GM19238 (cell line): Measurements from ENCODE around the gene ZC2HC1B.
"Not testable (repeated sequence)": the region's sequence is repeated elsewhere in the genome, so short reads cannot be mapped to it uniquely, and the experiment has no call there.

Experiments used
- DNase-seq: peaks from one replicate; pipeline ENCODE4 v3.0.0; 2011; ENCODE audit warnings: low spot score; ENCODE audit not compliant: insufficient read length

Gene ZC2HC1B, protein sequence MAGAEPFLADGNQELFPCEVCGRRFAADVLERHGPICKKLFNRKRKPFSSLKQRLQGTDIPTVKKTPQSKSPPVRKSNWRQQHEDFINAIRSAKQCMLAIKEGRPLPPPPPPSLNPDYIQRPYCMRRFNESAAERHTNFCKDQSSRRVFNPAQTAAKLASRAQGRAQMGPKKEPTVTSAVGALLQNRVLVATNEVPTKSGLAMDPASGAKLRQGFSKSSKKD

GRCh38 chr6:143864234-143864633, at the start of gene ZC2HC1B:
Gene ZC2HC1B (plus strand): TSS chr6:143864474. CDS start chr6:143864540, 66 bp downstream.
- DNase-seq = no peak

DNA sequence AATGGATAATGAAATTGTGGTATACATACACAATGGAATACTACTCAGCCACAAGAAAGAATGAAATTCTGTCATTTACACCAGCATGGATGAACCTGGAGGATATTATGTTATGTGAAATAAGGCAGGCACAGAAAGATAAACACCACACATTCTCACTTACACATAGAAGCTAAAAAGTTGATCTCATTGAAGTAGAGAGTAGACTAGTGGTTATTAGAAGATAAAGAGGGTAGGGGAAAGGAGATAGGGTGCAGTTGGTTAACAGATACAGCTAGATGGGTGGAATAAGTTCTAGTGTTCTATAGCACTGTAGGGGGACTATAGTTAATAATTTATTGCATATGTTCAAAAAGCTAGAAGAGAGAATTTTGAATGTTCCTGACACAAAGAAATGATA, 46.7 kb upstream of the ZC2HC1B start:
- no peak for DNase-seq

GRCh38 chr6:143821359-143821758, 42.9 kb upstream of the ZC2HC1B start:
- DNase-seq = no peak

- no peak for DNase-seq
Measured at GRCh38 chr6:143822584-143823024, 41.7 kb upstream of the ZC2HC1B start.

- no peak for DNase-seq
Measured at GRCh38 chr6:143823548-143823947, 40.7 kb upstream of the ZC2HC1B start.

DNA sequence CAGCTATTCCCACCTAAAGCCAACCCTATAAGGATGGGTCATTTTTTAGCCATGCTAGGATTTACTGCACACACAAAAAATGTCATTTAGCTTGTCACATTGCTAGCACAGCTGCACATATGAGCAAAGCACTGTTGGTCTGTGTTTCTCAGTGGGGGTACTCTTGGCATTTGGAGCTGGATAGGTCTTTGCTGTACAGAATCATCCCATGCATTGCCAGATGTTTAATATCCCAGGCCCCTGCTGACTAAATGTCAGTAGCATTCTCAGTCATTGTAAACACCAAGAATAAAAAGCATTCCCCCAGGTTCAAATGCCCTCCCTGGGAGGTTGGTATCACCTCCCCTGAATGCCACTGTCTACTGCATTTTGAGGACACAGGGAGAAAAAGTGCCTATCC, 35.7 kb upstream of the ZC2HC1B start:
- no peak for DNase-seq

DNA sequence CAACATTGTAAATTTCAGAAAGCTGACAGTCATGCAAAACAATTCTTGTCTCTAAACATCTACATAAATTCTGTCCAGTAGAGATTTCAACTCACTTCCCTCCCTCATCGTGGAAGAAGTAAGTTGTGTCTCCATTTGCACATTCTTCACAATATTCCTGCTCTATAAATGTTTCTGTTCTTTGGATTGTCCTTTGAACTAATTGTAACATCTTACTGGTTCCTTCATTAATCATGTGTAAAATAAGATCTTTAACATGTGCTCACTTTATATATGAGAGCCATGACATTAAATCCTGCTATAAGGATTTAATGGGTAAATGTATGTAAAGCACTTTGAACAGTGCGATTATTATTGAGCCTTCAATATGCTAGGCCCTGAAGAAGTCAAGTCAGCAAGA, 28.1 kb upstream of the ZC2HC1B start:
- DNase-seq = no peak

GRCh38 chr6:143838395-143838794, 25.9 kb upstream of the ZC2HC1B start:
- no peak for DNase-seq

DNA sequence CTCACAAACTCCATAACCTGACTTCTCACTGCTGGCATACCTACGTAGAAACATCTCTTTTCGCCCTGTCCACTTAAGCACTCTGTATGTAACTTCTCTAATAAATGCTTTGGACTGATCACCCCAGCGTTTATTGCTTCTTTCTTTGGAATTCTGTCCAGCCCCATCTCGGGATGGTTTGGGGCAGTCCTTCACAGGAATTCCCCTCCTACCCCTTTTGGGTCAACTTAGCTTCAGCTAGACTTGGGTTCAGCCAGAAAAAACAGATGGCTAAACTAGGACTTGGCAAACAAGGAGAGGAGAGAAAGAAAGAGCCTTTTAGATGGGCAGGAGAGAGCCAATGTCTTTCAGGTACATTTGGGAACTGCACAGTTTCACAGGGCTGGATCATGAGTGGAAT, 25.1 kb upstream of the ZC2HC1B start:
- DNase-seq = no peak

DNA sequence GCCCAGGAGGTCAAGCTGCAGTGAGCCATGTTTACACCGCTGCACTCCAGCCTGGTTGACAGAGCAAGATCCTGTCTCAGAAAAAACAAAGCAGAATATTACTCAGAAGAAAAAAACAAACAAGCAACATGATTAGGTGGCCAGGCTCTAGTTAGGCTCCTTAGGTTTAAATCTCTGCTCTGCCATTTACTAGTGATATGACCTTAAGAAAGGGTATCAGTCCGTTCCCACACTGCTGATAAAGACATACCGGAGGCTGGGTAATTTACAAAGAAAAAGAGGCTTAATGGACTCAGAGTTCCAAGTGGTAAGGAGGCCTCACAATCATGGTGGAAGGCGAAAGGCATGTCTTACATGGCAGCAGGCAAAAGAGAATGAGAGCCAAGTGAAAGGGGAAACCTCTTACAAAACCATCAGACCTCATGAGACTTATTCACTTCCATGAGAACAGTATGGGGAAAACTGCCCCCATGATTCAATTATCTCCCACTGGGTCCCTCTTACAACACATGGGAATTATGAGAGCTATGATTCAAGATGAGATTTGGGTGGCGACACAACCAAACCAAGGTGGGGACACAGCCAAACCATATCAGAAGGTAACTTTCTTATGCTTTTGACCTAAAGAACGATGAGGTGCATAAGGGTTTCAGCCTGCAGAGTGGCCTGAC, 23.5 kb upstream of the ZC2HC1B start:
- no peak for DNase-seq

DNA sequence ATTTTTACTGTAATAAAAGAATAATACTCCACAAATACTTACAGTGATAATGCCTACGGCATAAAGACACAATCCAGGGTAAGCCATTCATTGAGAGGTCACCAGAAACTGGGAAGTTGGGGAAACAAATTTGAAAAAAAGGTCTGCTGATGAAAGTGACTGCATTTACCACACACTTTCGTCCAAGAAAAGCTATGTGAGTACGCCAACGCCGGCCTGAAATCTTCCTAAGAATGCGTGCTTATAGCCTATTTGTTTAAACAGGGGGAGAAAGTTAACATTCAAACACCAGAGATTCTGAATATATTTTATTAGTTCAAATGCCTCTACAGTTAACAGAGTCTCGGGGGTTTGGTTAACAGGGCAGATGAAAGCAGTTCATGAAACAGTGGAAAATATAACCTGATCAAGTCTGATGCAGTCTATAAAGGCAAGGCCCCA, 21.8 kb upstream of the ZC2HC1B start:
- DNase-seq = no peak

DNA sequence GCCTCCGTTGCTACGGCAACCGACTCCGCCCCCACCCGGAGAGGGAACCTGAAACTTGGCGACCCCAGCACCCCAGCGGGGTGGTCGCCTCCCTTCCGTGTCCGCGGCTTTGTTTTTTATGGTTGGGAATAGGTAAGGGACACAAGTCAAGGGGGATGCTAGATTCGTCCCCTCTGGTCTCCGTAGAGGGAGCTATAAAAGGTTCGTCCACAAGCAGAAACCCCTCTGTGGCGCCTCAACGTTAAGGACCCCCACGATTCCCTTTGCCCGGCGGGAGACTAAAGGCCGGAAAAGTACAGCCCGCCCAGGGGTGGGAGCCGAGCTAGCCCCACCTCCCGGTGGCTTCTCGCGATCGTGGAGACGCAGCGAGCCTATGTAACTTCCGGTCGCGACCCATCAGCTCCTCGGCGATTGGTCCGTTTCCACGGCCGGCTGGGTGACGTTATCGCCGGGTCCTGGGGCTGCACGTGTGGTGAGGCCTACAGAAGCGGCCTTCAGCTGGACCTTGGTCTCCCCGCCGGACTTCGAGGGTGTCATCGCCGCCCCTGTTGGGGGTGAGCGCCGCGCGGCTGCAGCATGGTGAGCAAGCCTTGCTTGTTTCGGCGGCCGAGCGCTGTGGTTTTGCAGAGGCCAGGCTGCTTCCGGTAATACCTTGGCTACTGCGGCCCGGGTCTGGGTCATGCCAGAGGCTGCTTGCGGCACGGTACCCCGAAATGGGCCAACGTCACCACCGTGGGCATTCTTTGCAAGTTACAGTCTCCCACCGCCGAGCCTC, 21.2 kb upstream of the ZC2HC1B start, which contains the start of gene LTV1:
TSS of gene LTV1 (plus strand) at position 437 of the 775 bp plus-strand sequence. CDS start at position 577, 140 bp downstream.
- peak; percentile 93 for DNase-seq

DNA sequence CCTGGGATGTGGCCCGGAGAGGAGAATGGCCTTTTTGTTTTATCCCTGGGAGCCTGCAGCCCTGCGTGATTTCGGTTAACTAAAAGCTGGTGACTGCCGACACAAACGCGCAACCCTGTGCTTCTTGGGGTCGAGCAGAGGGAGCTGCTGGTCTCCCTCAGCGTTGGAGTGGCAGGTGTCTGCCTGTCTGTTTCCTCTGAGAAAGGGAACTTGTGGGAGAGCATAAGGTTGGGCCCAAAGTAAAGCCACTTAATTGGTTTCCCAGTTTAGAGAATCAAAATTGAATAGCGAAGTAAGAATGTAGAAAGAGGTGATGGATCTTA, 20.6 kb upstream of the ZC2HC1B start:
- DNase-seq = no peak

DNA sequence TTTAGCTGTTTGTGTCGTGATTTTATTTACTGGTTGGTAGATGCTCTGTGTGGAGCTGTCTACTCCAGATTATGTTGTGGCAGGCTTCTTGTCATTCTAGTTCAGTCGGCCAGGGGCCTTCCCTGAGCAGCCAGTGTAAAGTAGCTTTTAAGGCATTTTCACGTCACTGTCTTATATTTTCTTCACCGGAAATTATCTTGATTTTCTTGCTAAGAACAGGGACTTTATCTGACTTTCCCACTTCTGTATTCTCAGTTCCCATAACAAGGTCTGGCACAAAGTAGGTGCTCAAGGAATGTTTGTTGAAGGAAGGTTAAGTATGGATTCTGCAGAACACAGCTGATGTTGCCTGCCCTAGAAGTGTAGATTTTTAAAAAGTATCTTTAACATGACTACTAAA, 20.3 kb upstream of the ZC2HC1B start:
- DNase-seq = no peak

- no peak for DNase-seq
Measured at GRCh38 chr6:143845033-143845432, 19.2 kb upstream of the ZC2HC1B start.

- DNase-seq = not testable (repeated sequence)
Measured at GRCh38 chr6:143851706-143852105, 12.6 kb upstream of the ZC2HC1B start.

DNA sequence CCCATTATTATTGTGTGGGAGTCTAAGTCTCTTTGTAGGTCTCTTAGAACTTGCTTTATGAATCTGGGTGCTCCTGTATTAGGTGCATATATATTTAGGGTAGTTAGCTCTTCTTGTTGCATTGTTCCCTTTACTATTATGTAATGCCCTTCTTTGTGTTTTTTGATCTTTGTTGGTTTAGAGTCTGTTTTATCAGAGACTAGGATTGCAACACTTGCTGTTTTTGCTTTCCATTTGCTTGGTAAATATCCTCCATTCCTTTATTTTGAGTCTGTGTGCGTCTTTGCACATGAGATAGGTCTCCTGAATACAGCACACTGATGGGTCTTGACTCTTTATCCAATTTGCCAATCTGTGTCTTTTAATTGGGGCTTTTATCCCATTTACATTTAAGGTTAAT, 9.2 kb upstream of the ZC2HC1B start:
- DNase-seq = not testable (repeated sequence)

GRCh38 chr6:143856762-143857161, 7.5 kb upstream of the ZC2HC1B start:
- DNase-seq = not testable (repeated sequence)

DNA sequence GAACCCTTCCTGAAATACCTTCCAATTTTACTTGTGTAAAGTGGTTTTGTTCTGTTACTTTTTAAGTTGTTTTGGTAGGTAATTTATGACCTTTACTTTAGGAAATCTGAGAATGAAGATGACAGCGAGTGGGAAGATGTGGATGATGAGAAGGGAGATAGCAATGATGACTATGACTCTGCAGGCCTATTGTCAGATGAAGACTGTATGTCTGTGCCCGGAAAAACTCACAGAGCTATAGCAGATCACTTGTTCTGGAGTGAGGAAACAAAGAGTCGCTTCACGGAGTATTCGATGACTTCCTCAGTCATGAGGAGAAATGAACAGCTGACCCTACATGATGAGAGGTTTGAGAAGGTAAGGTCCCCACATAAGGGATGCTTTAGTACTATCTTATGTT, 6.6 kb upstream of the ZC2HC1B start:
- no peak for DNase-seq

DNA sequence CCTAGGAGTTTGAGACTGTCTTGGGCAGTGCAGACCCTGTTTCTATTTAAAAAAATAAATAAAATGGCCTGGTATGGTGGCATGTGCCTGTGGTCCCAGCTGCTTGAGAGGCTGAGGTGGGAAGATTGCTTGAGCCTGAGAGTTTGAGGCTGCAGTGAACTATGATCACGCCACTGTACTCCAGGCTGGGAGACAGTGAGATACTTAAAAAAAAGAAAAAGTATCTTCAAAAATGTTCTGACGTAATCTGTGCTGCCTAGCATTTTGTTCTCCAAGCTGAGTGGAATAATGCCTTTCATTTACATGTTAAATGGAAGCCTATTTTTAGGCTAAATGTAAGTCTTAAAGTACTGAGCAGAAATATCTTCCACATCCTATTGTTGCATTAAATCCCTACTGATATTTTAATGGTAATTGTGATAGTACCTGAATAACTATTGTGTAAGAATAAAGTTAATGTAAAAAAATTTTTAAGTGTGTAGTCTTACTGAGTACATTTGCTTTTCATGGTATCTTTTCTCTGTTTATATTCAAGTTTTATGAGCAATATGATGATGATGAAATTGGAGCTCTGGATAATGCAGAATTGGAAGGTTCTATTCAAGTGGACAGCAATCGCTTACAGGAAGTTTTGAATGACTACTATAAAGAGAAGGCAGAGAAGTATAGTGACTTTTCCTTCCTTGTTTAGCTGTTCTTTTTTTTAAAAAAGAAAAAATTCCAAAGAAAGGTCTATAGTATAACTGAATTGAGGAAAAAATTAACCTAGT, 4.2 kb upstream of the ZC2HC1B start:
- DNase-seq = no peak

GRCh38 chr6:143863771-143864170, 503 bp upstream of the ZC2HC1B start:
- DNase-seq = no peak

DNA sequence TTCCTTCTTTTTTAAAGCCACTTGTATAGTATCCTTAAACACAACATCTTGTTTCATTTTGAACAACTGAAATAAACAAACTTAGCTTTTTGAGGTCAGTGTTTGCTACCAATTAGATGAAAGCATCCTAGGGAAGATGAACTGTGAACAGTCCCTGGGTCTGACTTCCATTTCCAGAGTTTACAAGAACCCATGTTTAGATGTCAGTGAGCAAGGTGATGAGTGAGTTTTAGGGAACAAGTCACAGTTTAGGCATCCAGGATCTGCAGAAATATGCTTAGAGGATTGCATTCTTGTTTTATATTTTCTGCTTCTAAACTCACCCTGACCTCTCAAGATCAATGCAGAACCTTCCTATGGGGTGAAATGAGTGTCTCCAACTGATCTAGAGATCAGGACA, 3.0 kb downstream of the ZC2HC1B start:
- DNase-seq = no peak
